ENCODE results near the gene HLA-C.

GRCh38 chr6:31287619-31288018 lies 15.7 kb upstream of the HLA-C start:
- TF ChIP-seq EZH2phosphoT487 (IDR thresholded peaks at IDR 0.05; ENCODE audit: borderline replicate concordance, low read length) (no peak), CTCF (conservative IDR thresholded peaks at IDR 0.05; ENCODE audit: low read depth, low read length) (no peak), EZH2 (IDR thresholded peaks at IDR 0.05; ENCODE audit: low read length, unreplicated experiment) (no peak)

Measured in PC-3 (cell line).